Mesangial cell (primary cell): Measurements from ENCODE around the gene SDR9C7. TPM values are rescaled to one million over a fixed set of nuclear protein-coding genes. Genes with fewer than 3 reads are reported as not detected.

Experiments used
- total RNA-seq: library from RNA; depleted of rRNA; stranded (reverse); fragments of >200 nt; gene quantifications from 2 replicates; pipeline ENCODE4 v1.2.3, GENCODE V29; 2015

SDR9C7 gene
- total RNA-seq, result not detected in 2 replicates

DNA sequence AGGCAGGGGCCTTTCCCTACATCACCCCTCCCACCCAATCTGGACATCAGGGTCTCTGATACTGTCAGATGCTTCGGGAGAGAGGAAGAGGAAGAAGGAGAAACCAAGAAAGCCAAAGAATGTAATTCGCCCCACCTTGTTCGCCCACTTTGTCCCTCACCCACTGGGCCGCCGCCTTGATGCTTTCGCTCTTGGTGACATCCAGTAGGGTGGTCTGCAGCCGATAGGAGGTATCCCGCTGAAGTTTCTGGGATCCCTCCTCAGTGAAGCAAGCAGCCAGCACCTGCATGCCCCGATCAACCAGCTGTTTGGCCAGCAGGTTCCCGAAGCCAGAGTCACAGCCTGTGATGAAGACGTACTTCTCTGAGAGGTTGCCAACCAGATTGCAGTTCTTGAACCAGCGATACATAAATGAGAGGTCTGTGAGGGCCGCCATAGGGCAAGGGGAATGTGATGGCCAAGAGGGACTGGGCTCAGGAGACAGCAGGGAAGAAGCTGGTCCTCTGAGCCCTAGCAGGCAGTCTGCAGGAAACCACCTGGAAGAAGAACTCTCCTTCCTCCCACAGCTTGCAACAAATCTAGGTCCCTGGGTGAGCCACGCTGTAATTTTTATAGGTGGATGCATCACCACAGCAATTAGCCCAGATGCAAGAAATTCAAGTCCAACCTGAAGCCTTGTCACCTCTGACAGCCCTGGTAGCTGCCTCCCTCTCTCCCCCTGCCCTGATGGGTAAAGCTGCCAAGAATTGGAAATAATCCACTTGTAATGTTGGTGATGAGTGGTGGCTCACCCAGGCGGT lies at the start of gene SDR9C7:
Gene SDR9C7, minus strand, starts transcription at position 583 of the 800 bp plus-strand sequence. Its CDS starts 147 bp downstream, at position 436.

DNA sequence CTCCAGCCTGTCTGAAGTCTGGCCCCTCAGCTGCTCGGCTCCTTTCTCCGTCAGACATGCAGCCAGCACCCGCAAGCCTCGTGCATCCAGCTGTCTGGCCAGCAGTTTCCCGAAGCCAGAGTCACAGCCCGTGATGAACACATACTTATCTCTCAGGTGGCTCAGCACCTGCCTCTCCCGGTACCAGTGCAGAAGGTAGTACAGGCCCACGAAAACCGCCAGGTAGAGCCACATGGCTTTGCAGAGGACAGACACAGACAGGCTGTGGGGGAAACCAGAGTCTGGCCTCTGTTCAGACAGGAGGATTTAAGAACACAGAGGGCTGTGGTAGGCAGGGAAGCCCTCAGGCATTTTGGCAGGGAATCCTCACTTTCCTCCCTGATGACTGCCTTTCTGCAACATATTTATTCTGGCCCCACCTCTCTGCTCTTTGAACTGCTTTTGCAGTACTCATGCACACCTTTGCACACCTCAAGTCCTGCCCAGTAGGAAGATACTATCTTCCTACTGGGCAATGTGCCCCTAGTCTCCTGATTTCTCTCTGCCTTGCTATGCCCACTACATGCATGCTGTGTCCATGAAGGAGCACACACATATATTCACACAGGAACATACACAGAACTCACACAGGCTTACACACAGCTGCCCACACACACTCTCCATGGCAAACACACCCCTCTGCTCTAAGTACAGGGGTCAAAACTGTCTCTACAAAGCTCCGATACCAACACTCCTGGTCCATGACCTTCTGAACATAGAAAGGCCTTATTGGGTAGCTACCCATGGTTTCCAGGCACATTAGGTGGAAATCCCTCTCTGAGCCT lies 23.2 kb upstream of the SDR9C7 start, which contains the start of gene RDH16:
Gene RDH16, minus strand, starts transcription at position 380 of the 824 bp plus-strand sequence. Its CDS starts 146 bp downstream, at position 234.

Other genes with a start within 250 kb of the SDR9C7 start
- gene PTGES3, start 246.1 kb downstream of the SDR9C7 start, total RNA-seq, result 48.4 and 121 TPM in 2 replicates
- 842 and 845 TPM in 2 replicates for gene NACA, start 209.1 kb downstream of the SDR9C7 start, total RNA-seq
- 4.1 and 17.3 TPM in 2 replicates for gene PRIM1, start 182.1 kb downstream of the SDR9C7 start, total RNA-seq
- gene HSD17B6, start 171.1 kb downstream of the SDR9C7 start, total RNA-seq, result 0.49 and 0.51 TPM in 2 replicates
- under 0.01 TPM in 1 of 2 replicates, not detected in the other for gene RDH16, start 23.2 kb upstream of the SDR9C7 start, total RNA-seq
- gene ZBTB39, start 72.1 kb upstream of the SDR9C7 start, total RNA-seq, result 4.1 and 4.9 TPM in 2 replicates
- gene TAC3, start 82.1 kb upstream of the SDR9C7 start, total RNA-seq, result not detected in 2 replicates
- gene MYO1A, start 115.7 kb upstream of the SDR9C7 start, total RNA-seq, result not detected in 2 replicates
- 2.4 and 10.9 TPM in 2 replicates for gene NEMP1, start 144.4 kb upstream of the SDR9C7 start, total RNA-seq
- gene NAB2, start 154.7 kb upstream of the SDR9C7 start, total RNA-seq, result 16.0 and 36.5 TPM in 2 replicates
- 55.9 and 91.5 TPM in 2 replicates for gene STAT6, start 177.0 kb upstream of the SDR9C7 start, total RNA-seq
- gene LRP1, start 194.1 kb upstream of the SDR9C7 start, total RNA-seq, result 24.0 and 100 TPM in 2 replicates
- not detected in 2 replicates for gene LRP1-AS, start 213.2 kb upstream of the SDR9C7 start, total RNA-seq